A549 (cell line): Measurements from ENCODE around the gene MGAT5B. TPM values are rescaled to one million over a fixed set of nuclear protein-coding genes. Genes with fewer than 3 reads are reported as not detected.

Source experiments
- ATAC-seq, 2 experiments: fragments of 200-7000 bp in 1 of 2; fragments of >200 bp in 1 of 2; cut with Nextera tagmentation in 1 of 2; cut with Tn5 transposase in 1 of 2; 3 replicates each; pipeline versions ENCODE4 v1.8.0 to v1.9.1; 2018 to 2020; ENCODE audit warnings: mild to moderate bottlenecking in 1 of 2, moderate library complexity in 1 of 2
- CTCF ChIA-PET: fragments of 300-600 bp; sonication (Branson Sonifier 250); formaldehyde crosslinking; extraction: SDS; loops from one replicate; lab custom pipeline; 2021; ENCODE audit warnings: antibody characterized with exemption, inconsistent platforms; lab: Yijun Ruan, JAX
- POLR2A ChIA-PET: fragments of 350-600 bp; formaldehyde crosslinking; extraction: SDS; loops from one replicate; lab custom pipeline; 2021; ENCODE audit warnings: antibody characterized with exemption, inconsistent platforms; lab: Yijun Ruan, JAX
- DNase-seq, 2 experiments: peaks; one replicate each; pipeline versions ENCODE4 v3.0.0 to v3.0.0-alpha.2; 2011 to 2016; ENCODE audit warnings: low read depth in 1 of 2, low spot score in 1 of 2
- FAIRE-seq: peaks from 2 replicates; lab custom pipeline; 2011; peaks lifted over from hg19 to GRCh38; lab: Jason Lieb, UNC
- H3K27ac ChIP-seq, 2 experiments: fragments of >200 bp; sonication (Bioruptor Twin); formaldehyde crosslinking; 3 replicates each; pipeline ENCODE4 v1.5.1; 2016 to 2017
- H3K4me1 ChIP-seq: fragments of >200 bp; sonication (Bioruptor Twin); formaldehyde crosslinking; 3 replicates; pipeline ENCODE4 v1.6.1; 2016
- H3K4me2 ChIP-seq: fragments of >200 bp; sonication (Bioruptor Twin); formaldehyde crosslinking; 3 replicates; pipeline ENCODE4 v1.6.1; 2016
- H3K4me3 ChIP-seq: fragments of >200 bp; sonication (Bioruptor Twin); formaldehyde crosslinking; 3 replicates; pipeline ENCODE4 v1.5.1; 2016
- H3K9me3 ChIP-seq: fragments of >200 bp; sonication (Bioruptor Twin); formaldehyde crosslinking; 3 replicates; pipeline ENCODE4 v1.6.1; 2016
- CBX8 ChIP-seq: fragments of 200-600 bp; sonication (generic); IDR thresholded peaks from 2 replicates; pipeline ENCODE4 v1.6.1; 2016
- CEBPB ChIP-seq, 2 experiments: fragments of >200 bp in 1 of 2; sonication (Bioruptor Twin) in 1 of 2; formaldehyde crosslinking in 1 of 2; IDR thresholded peaks; 2 replicates each; pipeline ENCODE4 v1.6.1; 2012 to 2016
- CTCF ChIP-seq: fragments of >200 bp; sonication (Bioruptor Twin); formaldehyde crosslinking; IDR thresholded peaks from 3 replicates; pipeline ENCODE4 v1.5.1; 2016
- FOSL2 ChIP-seq, 2 experiments: fragments of 450-650 bp in 1 of 2; fragments of >200 bp in 1 of 2; sonication (Bioruptor Twin) in 1 of 2; formaldehyde crosslinking; IDR thresholded peaks; 2 replicates each; pipeline versions ENCODE4 v1.5.0 to v1.6.1; 2016 to 2020; ENCODE audit warnings: mild to moderate bottlenecking in 1 of 2, moderate library complexity in 1 of 2
- HES2 ChIP-seq: fragments of >200 bp; sonication (Bioruptor Twin); formaldehyde crosslinking; IDR thresholded peaks from 2 replicates; pipeline ENCODE4 v1.6.1; 2016
- HMGXB4 ChIP-seq: fragments of 250-450 bp; sonication (Bioruptor Pico); IDR thresholded peaks from 2 replicates; pipeline ENCODE4 v1.5.0; 2021; ENCODE audit warnings: mild to moderate bottlenecking, moderate library complexity, borderline replicate concordance
- HOXA7 ChIP-seq: fragments of 250-450 bp; sonication (Bioruptor Pico); IDR thresholded peaks from 2 replicates; pipeline ENCODE4 v1.5.0; 2020; ENCODE audit warnings: mild to moderate bottlenecking, moderate library complexity
- HOXB13 ChIP-seq: fragments of 250-450 bp; sonication (Bioruptor Pico); IDR thresholded peaks from 2 replicates; pipeline ENCODE4 v1.5.0; 2020; ENCODE audit warnings: low read depth, mild to moderate bottlenecking, moderate library complexity
- JUNB ChIP-seq: fragments of >200 bp; sonication (Bioruptor Twin); formaldehyde crosslinking; IDR thresholded peaks from 2 replicates; pipeline ENCODE4 v1.6.1; 2016
- KDM1A ChIP-seq: fragments of 200-600 bp; sonication (generic); IDR thresholded peaks from 2 replicates; pipeline ENCODE4 v1.6.1; 2016; ENCODE audit warnings: low read depth, mild to moderate bottlenecking
- KDM5A ChIP-seq: fragments of 200-600 bp; sonication (generic); IDR thresholded peaks from 2 replicates; pipeline ENCODE4 v1.6.1; 2016; ENCODE audit warnings: antibody characterized with exemption, mild to moderate bottlenecking
- MAZ ChIP-seq: fragments of 150-350 bp; IDR thresholded peaks from 2 replicates; pipeline ENCODE4 v1.6.1; 2014; ENCODE audit warnings: antibody characterized with exemption, low read depth, low read length, borderline replicate concordance
- POLR2A ChIP-seq: IDR thresholded peaks from 2 replicates; pipeline ENCODE4 v1.6.1; 2012; ENCODE audit warnings: mild to moderate bottlenecking, low read length
- RARB ChIP-seq: fragments of 250-450 bp; sonication (Bioruptor Pico); IDR thresholded peaks from 2 replicates; pipeline ENCODE4 v1.8.0; 2021; ENCODE audit warnings: mild to moderate bottlenecking, moderate library complexity
- RCOR1 ChIP-seq: fragments of 150-350 bp; IDR thresholded peaks from 2 replicates; pipeline ENCODE4 v1.6.1; 2014; ENCODE audit warnings: antibody characterized with exemption, low read length, low read depth
- RNF2 ChIP-seq: fragments of 200-600 bp; sonication (generic); IDR thresholded peaks from 2 replicates; pipeline ENCODE4 v1.6.1; 2016; ENCODE audit warnings: low read depth, mild to moderate bottlenecking, antibody characterized with exemption, moderate library complexity, borderline replicate concordance
- USF2 ChIP-seq: fragments of 450-650 bp; IDR thresholded peaks from 2 replicates; pipeline ENCODE4 v1.6.1; 2014; ENCODE audit warnings: antibody characterized with exemption
- ZNF302 ChIP-seq: fragments of 250-450 bp; sonication (Bioruptor Pico); IDR thresholded peaks from 2 replicates; pipeline ENCODE4 v1.9.0; 2021; ENCODE audit warnings: inconsistent platforms, mild to moderate bottlenecking, moderate library complexity
- WGBS: methylation state at CpG from one replicate; pipeline ENCODE4 v1.1.6; 2017; ENCODE audit errors: missing lambda C conversion rate; 5-methylcytosine and 5-hydroxymethylcytosine counted together
- polyA plus RNA-seq, 4 experiments: library from polyadenylated mRNA; depleted of rRNA in 3 of 4; stranded (reverse); fragments of >200 nt; fragmentation: RNase III in 1 of 4; extraction: RNeasy Plus Mini Kit Qiagen cat#74134 plus additional on column Dnase treatment in 1 of 4; gene quantifications; 2 replicates in 3 of 4; 3 replicates in 1 of 4; pipeline ENCODE4 v1.2.3, GENCODE V29; 2011 to 2017

The MGAT5B gene
- polyA plus RNA-seq, 2 of the 4 experiments (the other 2 are of a cell fraction) = 7.6 to 22.8 TPM

- TF ChIP-seq JUNB = no peak
- TF ChIP-seq MAZ = no peak
- no peak for TF ChIP-seq FOSL2 (IDR thresholded peaks at IDR 0.05)
- TF ChIP-seq FOSL2 (CRISPR knock-in tag; IDR thresholded peaks at IDR 0.05) = no peak
- no peak for TF ChIP-seq KDM1A
- no peak for TF ChIP-seq RARB (CRISPR knock-in tag)
- no peak for TF ChIP-seq HES2
- no peak for TF ChIP-seq USF2
- no peak for TF ChIP-seq HOXB13 (CRISPR knock-in tag)
- TF ChIP-seq KDM5A = no peak
- no peak for TF ChIP-seq POLR2A
- no peak for TF ChIP-seq CBX8
- no peak for TF ChIP-seq HMGXB4
- TF ChIP-seq CTCF = no peak
- Histone ChIP-seq H3K4me2 (no peak overlapping the region), H3K4me3 (no peak overlapping the region), H3K9me3 (no peaks in the 10 kb centered on the region), H3K4me1 (peaks cover 6% of the 10 kb centered on the region; the same call in 2 of the 3 replicates), H3K27ac (no peak overlapping the region)
- FAIRE-seq = no peak
- ATAC-seq = no peak
- 89% methylated on average over 28 of the region's 28 CpGs for WGBS
- POLR2A ChIA-PET = no interaction called here
- no peak for DNase-seq
- CTCF ChIA-PET = no interaction called here
These were observed 44.4 kb downstream of the MGAT5B start for GRCh38 chr17:76912421-76913164.

- DNase-seq = no peak
- WGBS = 68% methylated on average over 6 of the region's 6 CpGs
- FAIRE-seq = no peak
- Histone ChIP-seq H3K9me3 (no peaks in the 10 kb centered on the region), H3K4me3 (no peak overlapping the region), H3K4me2 (no peak overlapping the region), H3K4me1 (peaks cover 6% of the 10 kb centered on the region; the same call in 2 of the 3 replicates), H3K27ac (no peak overlapping the region)
- ATAC-seq = no peak
- POLR2A ChIA-PET = no interaction called here
- TF ChIP-seq ZNF302 (no peak), RNF2 (no peak), CEBPB (IDR thresholded peaks at IDR 0.05) (no peak), FOSL2 (IDR thresholded peaks at IDR 0.05) (no peak), FOSL2 (CRISPR knock-in tag; IDR thresholded peaks at IDR 0.05) (no peak), HOXA7 (no peak), RCOR1 (no peak)
- TF ChIP-seq, all 56 proteins: peak for 0
- CTCF ChIA-PET = interaction anchor here (1.1 kb wide), 1 partner anchor 152 kb away, joined by 3 read pairs; no protein-coding TSS in a partner anchor
These were observed 46.7 kb downstream of the MGAT5B start for GRCh38 chr17:76914937-76915336.
